K562 (cell line): ENCODE results near the gene PRPF39. TPM values are rescaled to one million over a fixed set of nuclear protein-coding genes. Genes with fewer than 3 reads are reported as not detected.

Experiments used
- ATAC-seq: fragments of 200-7000 bp; cut with Tn5 transposase; 3 replicates; pipeline ENCODE4 v1.9.1; 2020; ENCODE audit warnings: moderate library complexity
- BruUV-seq: library from RNA; stranded (reverse); fragments of 400-500 nt; replicated peaks from 2 replicates; lab custom pipeline; 2021; lab: Mats Ljungman, UMichigan
- CTCF ChIA-PET: fragments of 300-600 bp; formaldehyde crosslinking; extraction: SDS; loops from one replicate; lab custom pipeline; 2021; ENCODE audit warnings: low intra/inter-chr PET ratio; lab: Yijun Ruan, JAX
- POLR2A ChIA-PET: fragments of 300-600, 350-650 bp; sonication (Branson Sonifier 250); formaldehyde crosslinking; extraction: SDS; loops from one replicate; lab custom pipeline; 2021; ENCODE audit warnings: antibody characterized with exemption, inconsistent platforms; lab: Yijun Ruan, JAX
- DNase-seq, 4 experiments: peaks; one replicate each; pipeline versions ENCODE4 v3.0.0 to v3.0.0-alpha.2; 2011 to 2018; ENCODE audit warnings: low spot score in 3 of 4, mixed read lengths in 3 of 4; ENCODE audit errors: extremely low read depth in 1 of 4
- FAIRE-seq: peaks from 2 replicates; lab custom pipeline; 2011; peaks lifted over from hg19 to GRCh38; lab: Jason Lieb, UNC
- H2AFZ ChIP-seq: 2 replicates; pipeline ENCODE4 v1.6.0; 2011; ENCODE audit warnings: low read depth, low read length, control low read depth, inconsistent platforms
- H3K27ac ChIP-seq: fragments of 200-600 bp; 3 replicates; pipeline ENCODE4 v1.8.0; 2011; ENCODE audit warnings: low read depth, mild to moderate bottlenecking, control low read depth, inconsistent platforms, low read length, moderate library complexity, mixed read lengths; ENCODE audit errors: extremely low read depth
- H3K27me3 ChIP-seq, 2 experiments: fragments of 300-600 bp in 1 of 2; 2 replicates in 1 of 2; 3 replicates in 1 of 2; pipeline versions ENCODE4 v1.6.0 to v1.8.0; 2011; ENCODE audit warnings: inconsistent platforms in 2 of 2, low read length in 2 of 2, mild to moderate bottlenecking in 1 of 2, mixed read lengths in 1 of 2, moderate library complexity in 1 of 2; ENCODE audit not compliant: control insufficient read depth in 2 of 2, insufficient read depth in 2 of 2
- H3K36me3 ChIP-seq: fragments of 300-600 bp; 3 replicates; pipeline ENCODE4 v1.8.0; 2011; ENCODE audit warnings: mild to moderate bottlenecking, low read length, inconsistent platforms; ENCODE audit not compliant: control insufficient read depth, insufficient read depth
- H3K4me1 ChIP-seq, 2 experiments: fragments of 200-600 bp in 1 of 2; replicated peaks in 1 of 2; 2 replicates in 1 of 2; 3 replicates in 1 of 2; pipeline versions ENCODE4 v1.5.1 to v1.8.0; 2011; ENCODE audit warnings: inconsistent platforms in 2 of 2, low read length in 2 of 2, mild to moderate bottlenecking in 1 of 2, mixed read lengths in 1 of 2, moderate library complexity in 1 of 2; ENCODE audit not compliant: control insufficient read depth in 2 of 2, insufficient read depth in 2 of 2
- H3K4me2 ChIP-seq: 2 replicates; pipeline ENCODE4 v1.6.1; 2011; ENCODE audit warnings: low read length, control low read depth, inconsistent platforms, mixed read lengths; ENCODE audit not compliant: insufficient read depth
- H3K4me3 ChIP-seq: fragments of 200-600 bp; sonication (generic), shearing (Covaris generic); 2 replicates; pipeline ENCODE4 v1.5.1; 2016; ENCODE audit warnings: control low read depth, inconsistent platforms
- H3K79me2 ChIP-seq: fragments of 200-600 bp; 3 replicates; pipeline ENCODE4 v1.8.0; 2011; ENCODE audit warnings: low read length, inconsistent platforms; ENCODE audit not compliant: control insufficient read depth, insufficient read depth
- H3K9ac ChIP-seq, 2 experiments: 2 replicates each; pipeline versions ENCODE4 v1.6.0 to v1.6.1; 2011; ENCODE audit warnings: low read depth in 2 of 2, low read length in 2 of 2, control low read depth in 1 of 2, inconsistent platforms in 1 of 2, mild to moderate bottlenecking in 1 of 2, mixed read lengths in 1 of 2; ENCODE audit not compliant: insufficient read depth in 1 of 2
- H3K9me1 ChIP-seq: one replicate; pipeline ENCODE4 v1.6.0; 2011; ENCODE audit warnings: inconsistent platforms, mild to moderate bottlenecking, low read length, moderate library complexity; ENCODE audit not compliant: control insufficient read depth, insufficient read depth
- H3K9me3 ChIP-seq: replicated peaks from 2 replicates; pipeline ENCODE4 v1.5.1; 2011; ENCODE audit warnings: low read depth, low read length, inconsistent platforms; ENCODE audit not compliant: control insufficient read depth, insufficient read depth
- H4K20me1 ChIP-seq: replicated peaks from 2 replicates; pipeline ENCODE4 v1.6.1; 2011; ENCODE audit warnings: low read length, inconsistent platforms, mixed read lengths; ENCODE audit not compliant: control insufficient read depth, insufficient read depth
- IRF2 ChIP-seq: sonication (generic); formaldehyde crosslinking; IDR thresholded peaks from 2 replicates; pipeline ENCODE4 v1.8.1; 2022; ENCODE audit warnings: mild to moderate bottlenecking, missing genetic modification reagents
- MCM5 ChIP-seq: fragments of 450-650 bp; IDR thresholded peaks from 2 replicates; pipeline ENCODE4 v1.6.1; 2016; ENCODE audit warnings: low read depth
- NEUROD1 ChIP-seq: fragments of 150-350 bp; IDR thresholded peaks from 2 replicates; pipeline ENCODE4 v1.6.1; 2014; ENCODE audit warnings: borderline replicate concordance, low read length, low read depth; ENCODE audit not compliant: partially characterized antibody
- NFE2L1 ChIP-seq: fragments of 450-650 bp; IDR thresholded peaks from 2 replicates; pipeline ENCODE4 v1.6.1; 2016; ENCODE audit warnings: missing genetic modification characterization, low read depth, mild to moderate bottlenecking, missing compliant biosample characterization, moderate library complexity, borderline replicate concordance
- SMARCB1 ChIP-seq: IDR thresholded peaks from 2 replicates; pipeline ENCODE4 v1.6.1; 2011; ENCODE audit warnings: improper control_type of control experiment, low read depth; ENCODE audit not compliant: insufficient read length
- TGIF2 ChIP-seq: sonication (generic); formaldehyde crosslinking; IDR thresholded peaks from 2 replicates; pipeline ENCODE4 v1.8.1; 2022; ENCODE audit warnings: mild to moderate bottlenecking, missing genetic modification reagents, moderate library complexity
- XRCC5 ChIP-seq: fragments of 200-400 bp; formaldehyde crosslinking; IDR thresholded peaks from 2 replicates; pipeline ENCODE4 v1.6.1; 2017; ENCODE audit warnings: low read depth, mild to moderate bottlenecking, low read length
- ZNF165 ChIP-seq: fragments of 250-450 bp; sonication (Bioruptor Pico); IDR thresholded peaks from 2 replicates; pipeline ENCODE4 v1.4.0; 2020; ENCODE audit warnings: borderline replicate concordance
- ZNF551 ChIP-seq: fragments of 250-450 bp; sonication (Bioruptor Pico); IDR thresholded peaks from 2 replicates; pipeline ENCODE4 v1.5.0; 2021; ENCODE audit warnings: mild to moderate bottlenecking, moderate library complexity
- ZNF561 ChIP-seq: fragments of 450-650 bp; formaldehyde crosslinking; conservative IDR thresholded peaks from 2 replicates; pipeline ENCODE4 v1.4.0; 2020; ENCODE audit warnings: mild to moderate bottlenecking, moderate library complexity
- WGBS: fragments of 100-300 bp; shearing (Covaris generic); methylation state at CpG from one replicate; pipeline ENCODE4 v1.1.6; 2016; ENCODE audit warnings: low coverage, mixed read lengths; ENCODE audit not compliant: insufficient coverage; ENCODE audit errors: missing lambda C conversion rate; 5-methylcytosine and 5-hydroxymethylcytosine counted together
- in situ Hi-C: fragments of 300-500 bp; cut with MboI; formaldehyde crosslinking; loops from 4 replicates; pipeline ENCODE4 v1.15.0; 2018; ENCODE audit warnings: inconsistent platforms, mixed read lengths
- intact Hi-C: fragments of 100-400 bp; cut with micrococcal nuclease; formaldehyde crosslinking; loops from 2 replicates; pipeline ENCODE4 v1.14.2; 2022
- polyA plus RNA-seq, 8 experiments: library from polyadenylated mRNA; depleted of rRNA in 4 of 8; stranded (reverse) in 5 of 8; unstranded in 3 of 8; fragments of >200 nt; fragmentation: Nextera tagmentation in 2 of 8; fragmentation: Illumina TruSeq in 1 of 8; extraction: Ambion mirVana in 2 of 8; extraction: Trizol in 1 of 8; gene quantifications; 2 replicates each; pipeline versions ENCODE4 v1.2.1 to v1.2.3, GENCODE V29; 2011 to 2014; ENCODE audit warnings: inconsistent platforms in 1 of 8, missing spikeins in 1 of 8
- total RNA-seq, 7 experiments: library from RNA; depleted of rRNA in 6 of 7; stranded (reverse); fragments of >200 nt in 6 of 7; fragmentation: Illumina TruSeq in 2 of 7; extraction: Trizol in 2 of 7; gene quantifications; 2 replicates each; pipeline versions ENCODE4 v1.2.1 to v1.2.3, GENCODE V29; 2011 to 2021; ENCODE audit warnings: low replicate concordance in 1 of 7
- TF ChIP-seq, protein P1 (sequence below): fragments of 250-450 bp; sonication (Bioruptor Pico); IDR thresholded peaks from 2 replicates; pipeline ENCODE4 v1.5.0; 2020; ENCODE audit warnings: mild to moderate bottlenecking, borderline replicate concordance
- TF ChIP-seq, protein P2 (sequence below): sonication (generic); formaldehyde crosslinking; IDR thresholded peaks from 2 replicates; pipeline ENCODE4 v1.8.0; 2023; ENCODE audit warnings: mild to moderate bottlenecking, missing genetic modification reagents
- TF ChIP-seq, protein P3 (sequence below): fragments of 450-650 bp; formaldehyde crosslinking; IDR thresholded peaks from 2 replicates; pipeline ENCODE4 v1.4.0; 2022; ENCODE audit warnings: missing genetic modification characterization
- TF ChIP-seq, protein P4 (sequence below): fragments of 250-450 bp; sonication (Bioruptor Pico); IDR thresholded peaks from 2 replicates; pipeline ENCODE4 v1.8.0; 2021; ENCODE audit warnings: borderline replicate concordance, mild to moderate bottlenecking, moderate library complexity; ENCODE audit not compliant: poor library complexity, severe bottlenecking

The PRPF39 gene
- total and polyA plus RNA-seq, 9 of the 15 experiments (the other 6 are each of a cell fraction or from before 2014, with no cell fraction given), result 13.3 to 50.4 (median 24.8) TPM

DNA sequence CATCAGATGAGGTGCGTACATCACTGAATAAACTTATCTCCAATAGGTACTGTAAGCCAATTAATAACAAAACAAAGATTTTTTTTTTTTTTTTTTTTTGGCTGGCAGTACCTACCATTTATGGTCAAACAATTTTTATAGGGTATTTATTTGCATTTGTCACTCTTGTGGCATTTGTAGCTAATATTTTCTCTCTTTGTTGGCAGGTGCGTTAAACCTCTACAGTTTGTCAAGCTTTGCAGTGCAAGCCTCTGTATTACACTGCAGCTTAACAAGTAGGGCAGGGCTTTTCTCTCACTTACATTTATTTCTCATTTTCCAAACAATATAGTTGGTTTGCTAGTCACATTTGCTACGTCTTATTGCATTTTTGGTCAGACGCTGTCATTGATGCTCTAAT lies 12.3 kb downstream of the PRPF39 start:
- DNase-seq (no peak), FAIRE-seq (no peak), ATAC-seq (no peak)
- Histone ChIP-seq H3K9ac (no peak overlapping the region), H3K27me3 (no peaks in the 10 kb centered on the region), H3K9me1 (no peaks in the 10 kb centered on the region), H3K4me2 (no peak overlapping the region), H3K27ac (no peak overlapping the region), H3K79me2 (peaks cover 43% of the 10 kb centered on the region), H3K9me3 (no peaks in the 10 kb centered on the region), H4K20me1 (no peaks in the 10 kb centered on the region), H3K36me3 (peaks cover 63% of the 10 kb centered on the region; the same call in 2 of the 3 replicates), H2AFZ (no peak overlapping the region), H3K4me3 (no peak overlapping the region), H3K4me1 (no peaks in the 10 kb centered on the region; a peak in 1 of 5 replicates)
- TF ChIP-seq, protein P1, sequence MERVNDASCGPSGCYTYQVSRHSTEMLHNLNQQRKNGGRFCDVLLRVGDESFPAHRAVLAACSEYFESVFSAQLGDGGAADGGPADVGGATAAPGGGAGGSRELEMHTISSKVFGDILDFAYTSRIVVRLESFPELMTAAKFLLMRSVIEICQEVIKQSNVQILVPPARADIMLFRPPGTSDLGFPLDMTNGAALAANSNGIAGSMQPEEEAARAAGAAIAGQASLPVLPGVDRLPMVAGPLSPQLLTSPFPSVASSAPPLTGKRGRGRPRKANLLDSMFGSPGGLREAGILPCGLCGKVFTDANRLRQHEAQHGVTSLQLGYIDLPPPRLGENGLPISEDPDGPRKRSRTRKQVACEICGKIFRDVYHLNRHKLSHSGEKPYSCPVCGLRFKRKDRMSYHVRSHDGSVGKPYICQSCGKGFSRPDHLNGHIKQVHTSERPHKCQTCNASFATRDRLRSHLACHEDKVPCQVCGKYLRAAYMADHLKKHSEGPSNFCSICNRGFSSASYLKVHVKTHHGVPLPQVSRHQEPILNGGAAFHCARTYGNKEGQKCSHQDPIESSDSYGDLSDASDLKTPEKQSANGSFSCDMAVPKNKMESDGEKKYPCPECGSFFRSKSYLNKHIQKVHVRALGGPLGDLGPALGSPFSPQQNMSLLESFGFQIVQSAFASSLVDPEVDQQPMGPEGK (CRISPR knock-in tag), result no peak
- TF ChIP-seq ZNF551 (CRISPR knock-in tag), result no peak
- TF ChIP-seq, protein P2, sequence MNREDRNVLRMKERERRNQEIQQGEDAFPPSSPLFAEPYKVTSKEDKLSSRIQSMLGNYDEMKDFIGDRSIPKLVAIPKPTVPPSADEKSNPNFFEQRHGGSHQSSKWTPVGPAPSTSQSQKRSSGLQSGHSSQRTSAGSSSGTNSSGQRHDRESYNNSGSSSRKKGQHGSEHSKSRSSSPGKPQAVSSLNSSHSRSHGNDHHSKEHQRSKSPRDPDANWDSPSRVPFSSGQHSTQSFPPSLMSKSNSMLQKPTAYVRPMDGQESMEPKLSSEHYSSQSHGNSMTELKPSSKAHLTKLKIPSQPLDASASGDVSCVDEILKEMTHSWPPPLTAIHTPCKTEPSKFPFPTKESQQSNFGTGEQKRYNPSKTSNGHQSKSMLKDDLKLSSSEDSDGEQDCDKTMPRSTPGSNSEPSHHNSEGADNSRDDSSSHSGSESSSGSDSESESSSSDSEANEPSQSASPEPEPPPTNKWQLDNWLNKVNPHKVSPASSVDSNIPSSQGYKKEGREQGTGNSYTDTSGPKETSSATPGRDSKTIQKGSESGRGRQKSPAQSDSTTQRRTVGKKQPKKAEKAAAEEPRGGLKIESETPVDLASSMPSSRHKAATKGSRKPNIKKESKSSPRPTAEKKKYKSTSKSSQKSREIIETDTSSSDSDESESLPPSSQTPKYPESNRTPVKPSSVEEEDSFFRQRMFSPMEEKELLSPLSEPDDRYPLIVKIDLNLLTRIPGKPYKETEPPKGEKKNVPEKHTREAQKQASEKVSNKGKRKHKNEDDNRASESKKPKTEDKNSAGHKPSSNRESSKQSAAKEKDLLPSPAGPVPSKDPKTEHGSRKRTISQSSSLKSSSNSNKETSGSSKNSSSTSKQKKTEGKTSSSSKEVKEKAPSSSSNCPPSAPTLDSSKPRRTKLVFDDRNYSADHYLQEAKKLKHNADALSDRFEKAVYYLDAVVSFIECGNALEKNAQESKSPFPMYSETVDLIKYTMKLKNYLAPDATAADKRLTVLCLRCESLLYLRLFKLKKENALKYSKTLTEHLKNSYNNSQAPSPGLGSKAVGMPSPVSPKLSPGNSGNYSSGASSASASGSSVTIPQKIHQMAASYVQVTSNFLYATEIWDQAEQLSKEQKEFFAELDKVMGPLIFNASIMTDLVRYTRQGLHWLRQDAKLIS (CRISPR knock-in tag), result no peak
- TF ChIP-seq TGIF2 (CRISPR knock-in tag), result no peak
- TF ChIP-seq, protein P3, sequence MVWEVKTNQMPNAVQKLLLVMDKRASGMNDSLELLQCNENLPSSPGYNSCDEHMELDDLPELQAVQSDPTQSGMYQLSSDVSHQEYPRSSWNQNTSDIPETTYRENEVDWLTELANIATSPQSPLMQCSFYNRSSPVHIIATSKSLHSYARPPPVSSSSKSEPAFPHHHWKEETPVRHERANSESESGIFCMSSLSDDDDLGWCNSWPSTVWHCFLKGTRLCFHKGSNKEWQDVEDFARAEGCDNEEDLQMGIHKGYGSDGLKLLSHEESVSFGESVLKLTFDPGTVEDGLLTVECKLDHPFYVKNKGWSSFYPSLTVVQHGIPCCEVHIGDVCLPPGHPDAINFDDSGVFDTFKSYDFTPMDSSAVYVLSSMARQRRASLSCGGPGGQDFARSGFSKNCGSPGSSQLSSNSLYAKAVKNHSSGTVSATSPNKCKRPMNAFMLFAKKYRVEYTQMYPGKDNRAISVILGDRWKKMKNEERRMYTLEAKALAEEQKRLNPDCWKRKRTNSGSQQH (CRISPR knock-in tag), result no peak
- no peak for TF ChIP-seq NFE2L1 (tag)
- TF ChIP-seq ZNF165 (CRISPR knock-in tag), result no peak
- no peak for TF ChIP-seq MCM5
- TF ChIP-seq NEUROD1, result no peak
- TF ChIP-seq IRF2 (CRISPR knock-in tag), result no peak
- no peak for TF ChIP-seq XRCC5
- no peak for TF ChIP-seq ZNF561 (CRISPR knock-in tag)
- TF ChIP-seq SMARCB1, result no peak
- TF ChIP-seq, protein P4, sequence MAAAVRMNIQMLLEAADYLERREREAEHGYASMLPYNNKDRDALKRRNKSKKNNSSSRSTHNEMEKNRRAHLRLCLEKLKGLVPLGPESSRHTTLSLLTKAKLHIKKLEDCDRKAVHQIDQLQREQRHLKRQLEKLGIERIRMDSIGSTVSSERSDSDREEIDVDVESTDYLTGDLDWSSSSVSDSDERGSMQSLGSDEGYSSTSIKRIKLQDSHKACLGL, result no peak
- ChIA-PET CTCF (no interaction called here), POLR2A (interaction anchor here (1.0 kb wide), 1 partner anchor 33 kb away, joined by 3 read pairs; no protein-coding TSS in a partner anchor)
- intact Hi-C loops (no loop called here), in situ Hi-C loops (no loop called here)
- WGBS, result 96% methylated on average over 4 of the region's 4 CpGs
- no TSS peak for BruUV-seq
